Adrenal gland (tissue), 12 donors: ENCODE data around the gene EFNA5. TPM values are rescaled to one million over a fixed set of nuclear protein-coding genes. Genes with fewer than 3 reads are reported as not detected.

Source experiments
- DNase-seq, 7 donors: peaks; one replicate each; pipeline ENCODE4 v3.0.0-alpha.2; 2019 to 2020
- H3K27ac ChIP-seq, 5 donors: fragments of 200-600 bp; sonication (generic) in 4 of 5; 1 replicate in 3 of 5; 2 replicates in 2 of 5; pipeline versions ENCODE4 v1.5.1 to v1.8.0; 2016 to 2020; ENCODE audit warnings: mild to moderate bottlenecking in 1 of 5
- H3K27me3 ChIP-seq: fragments of 200-600 bp; 2 replicates; pipeline ENCODE4 v1.8.0; 2021
- H3K36me3 ChIP-seq, 2 donors: fragments of 200-600 bp; replicated peaks in 1 of 2; 1 replicate in 1 of 2; 2 replicates in 1 of 2; pipeline versions ENCODE4 v1.5.1 to v1.8.0; 2018 to 2022
- H3K4me1 ChIP-seq, 2 donors: fragments of 200-600 bp; replicated peaks in 1 of 2; 1 replicate in 1 of 2; 2 replicates in 1 of 2; pipeline versions ENCODE4 v1.5.1 to v1.8.0; 2018 to 2021
- H3K4me3 ChIP-seq, 4 donors: fragments of 200-600 bp; sonication (generic) in 3 of 4; one replicate each; pipeline ENCODE4 v1.5.1; 2016 to 2018
- H3K9me3 ChIP-seq, 3 donors: fragments of 200-600 bp; sonication (generic) in 1 of 3; replicated peaks in 1 of 3; 1 replicate in 2 of 3; 2 replicates in 1 of 3; pipeline versions ENCODE4 v1.5.1 to v1.8.0; 2016 to 2021
- POLR2A ChIP-seq, 2 donors: fragments of 450-650 bp; IDR thresholded peaks; one replicate each; pipeline ENCODE4 v1.6.1; 2017; ENCODE audit warnings: antibody characterized with exemption in 2 of 2, mild to moderate bottlenecking in 2 of 2, moderate library complexity in 1 of 2
- WGBS, 4 donors: extraction: QIAGEN DNeasy Blood & Tissue Kit in 2 of 4; methylation state at CpG; one replicate each; pipeline versions ENCODE4 v1.1.5 to v1.1.7; 2013 to 2017; 5-methylcytosine and 5-hydroxymethylcytosine counted together
- intact Hi-C, 2 donors: fragments of 100-400 bp; cut with DNase I; formaldehyde crosslinking; loops; one replicate each; pipeline versions ENCODE4 v1.14.1 to v1.15.0; 2022 to 2023
- polyA plus RNA-seq, 3 donors: library from polyadenylated mRNA; stranded (reverse); fragments of 200-250 nt in 2 of 3; fragments of 350-450 nt in 1 of 3; fragmentation: Illumina TruSeq in 1 of 3; extraction: RNeasy Lipid Tissue Mini Kit (QIAGEN cat#74804) in 1 of 3; gene quantifications; one replicate each; pipeline ENCODE4 v1.2.3, GENCODE V29; 2013 to 2014
- total RNA-seq, 9 donors: library from RNA; depleted of rRNA in 4 of 9; stranded (reverse); fragments of >200 nt in 4 of 9; fragments of 120-200 nt in 1 of 9; fragmentation: NEBNext Ultra II Directional in 1 of 9; extraction: Animal tissue kit (Norgen Biotek cat#: 25700) in 1 of 9; gene quantifications; one replicate each; pipeline versions ENCODE4 v1.1.0 to v1.2.4, GENCODE V29; 2013 to 2023
- TF ChIP-seq, protein P1 (sequence below), 6 experiments: fragments of 450-650 bp in 4 of 6; fragments of 200-600 bp in 2 of 6; sonication (generic) in 1 of 6; IDR thresholded peaks; 1 replicate in 5 of 6; 2 replicates in 1 of 6; pipeline versions ENCODE4 v1.5.1 to v1.8.0; 2016 to 2021; ENCODE audit warnings: antibody characterized with exemption in 6 of 6, mild to moderate bottlenecking in 2 of 6, moderate library complexity in 1 of 6
- donor health status: healthy with polysubstance abuse.
- donor health status: Bipolar disorder and iron deficiency.
- donor health status: DM: yes; HTN: yes; CAD: no.
- donor health status: DM: no; HTN: no; CAD: no.
- donor health status: DM: no; HTN: no; CAD: no.
- donor health status: DM: yes; HTN: yes; CAD: no.

EFNA5 gene
- total and polyA plus RNA-seq, 12 donors: 0.06 to 11.8 (median 1.6) TPM

DNA sequence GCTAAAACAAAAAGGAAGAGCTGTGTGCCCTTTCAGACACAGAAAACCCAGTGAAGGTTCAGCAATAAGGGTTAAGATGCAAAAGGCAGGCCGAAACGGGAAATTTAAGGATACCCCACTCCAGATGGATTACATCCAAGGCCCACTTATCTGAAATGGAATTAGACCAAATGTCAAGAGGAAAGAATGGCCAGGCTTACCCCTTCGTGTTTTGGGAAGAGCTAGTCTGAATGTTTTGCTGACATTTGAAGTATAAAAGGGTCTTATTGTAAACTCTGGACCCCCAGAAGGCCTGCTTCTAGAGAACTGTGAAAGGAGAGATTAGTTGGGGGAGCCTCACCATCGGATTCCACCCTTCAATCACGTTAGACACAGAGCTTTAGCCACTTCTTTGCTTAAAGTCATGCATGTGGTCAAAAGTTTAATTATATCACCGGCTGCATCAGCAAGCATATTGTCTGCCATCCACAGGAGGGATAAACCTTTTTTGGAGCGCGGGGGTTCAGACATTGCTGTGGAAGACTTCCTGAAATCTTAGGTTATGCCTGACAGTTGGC lies 93.3 kb downstream of the EFNA5 start:
- H3K4me1 ChIP-seq: no peaks in the 10 kb centered on the region
- H3K9me3 ChIP-seq: no peaks in the 10 kb centered on the region
- no peak for TF ChIP-seq POLR2A (IDR thresholded peaks at IDR 0.05)
- TF ChIP-seq, protein P1, sequence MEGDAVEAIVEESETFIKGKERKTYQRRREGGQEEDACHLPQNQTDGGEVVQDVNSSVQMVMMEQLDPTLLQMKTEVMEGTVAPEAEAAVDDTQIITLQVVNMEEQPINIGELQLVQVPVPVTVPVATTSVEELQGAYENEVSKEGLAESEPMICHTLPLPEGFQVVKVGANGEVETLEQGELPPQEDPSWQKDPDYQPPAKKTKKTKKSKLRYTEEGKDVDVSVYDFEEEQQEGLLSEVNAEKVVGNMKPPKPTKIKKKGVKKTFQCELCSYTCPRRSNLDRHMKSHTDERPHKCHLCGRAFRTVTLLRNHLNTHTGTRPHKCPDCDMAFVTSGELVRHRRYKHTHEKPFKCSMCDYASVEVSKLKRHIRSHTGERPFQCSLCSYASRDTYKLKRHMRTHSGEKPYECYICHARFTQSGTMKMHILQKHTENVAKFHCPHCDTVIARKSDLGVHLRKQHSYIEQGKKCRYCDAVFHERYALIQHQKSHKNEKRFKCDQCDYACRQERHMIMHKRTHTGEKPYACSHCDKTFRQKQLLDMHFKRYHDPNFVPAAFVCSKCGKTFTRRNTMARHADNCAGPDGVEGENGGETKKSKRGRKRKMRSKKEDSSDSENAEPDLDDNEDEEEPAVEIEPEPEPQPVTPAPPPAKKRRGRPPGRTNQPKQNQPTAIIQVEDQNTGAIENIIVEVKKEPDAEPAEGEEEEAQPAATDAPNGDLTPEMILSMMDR (IDR thresholded peaks at IDR 0.05): no peak
- H3K27me3 ChIP-seq: no peaks in the 10 kb centered on the region
- H3K27ac ChIP-seq: no peak overlapping the region
- WGBS, 4 donors: 72 to 86% (median 83%) methylated on average over 8 of the region's 8 CpGs
- no peaks in the 10 kb centered on the region for H3K36me3 ChIP-seq
- intact Hi-C loops: no loop called here
- DNase-seq: no peak
- H3K4me3 ChIP-seq: no peak overlapping the region

DNA sequence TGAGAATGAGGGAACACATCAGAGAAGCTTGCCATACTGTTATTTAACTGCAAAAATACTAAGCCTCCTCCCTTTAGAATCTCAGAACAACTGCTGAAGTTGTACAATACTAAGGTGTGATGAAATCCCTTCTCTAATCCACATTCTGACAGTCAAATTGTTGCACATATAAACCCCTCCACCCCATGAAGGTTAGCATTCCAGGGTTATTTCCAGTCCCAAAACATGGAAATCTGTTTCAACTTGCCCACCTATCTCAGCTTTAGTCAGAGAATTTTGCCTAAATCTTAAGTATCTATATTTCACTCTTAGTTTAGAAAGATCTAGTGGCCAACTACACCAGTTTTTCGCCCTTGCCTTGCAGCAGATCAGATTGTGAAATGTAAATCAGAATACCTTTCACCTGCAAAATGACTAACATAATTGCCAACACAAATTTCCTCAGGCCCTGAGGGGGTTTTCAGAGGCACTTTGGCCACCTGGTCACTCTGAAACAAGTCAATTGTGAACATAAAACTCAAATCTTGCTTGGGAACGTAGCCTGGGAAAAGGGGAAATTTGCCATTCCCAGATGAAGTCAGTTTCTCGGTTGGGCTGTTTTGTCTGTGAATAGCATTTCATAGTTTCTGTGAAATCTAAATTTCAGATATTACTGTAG lies 93.9 kb downstream of the EFNA5 start:
- Histone ChIP-seq H3K4me3 (no peak overlapping the region), H3K27me3 (no peaks in the 10 kb centered on the region), H3K4me1 (no peaks in the 10 kb centered on the region), H3K27ac (no peak overlapping the region), H3K36me3 (no peaks in the 10 kb centered on the region), H3K9me3 (no peaks in the 10 kb centered on the region)
- intact Hi-C loops: no loop called here
- WGBS, 4 donors: 79 to 95% (median 87%) methylated on average over 3 of the region's 3 CpGs
- DNase-seq: no peak
- TF ChIP-seq, protein P1 (IDR thresholded peaks at IDR 0.05): no peak
- no peak for TF ChIP-seq POLR2A (IDR thresholded peaks at IDR 0.05)

DNA sequence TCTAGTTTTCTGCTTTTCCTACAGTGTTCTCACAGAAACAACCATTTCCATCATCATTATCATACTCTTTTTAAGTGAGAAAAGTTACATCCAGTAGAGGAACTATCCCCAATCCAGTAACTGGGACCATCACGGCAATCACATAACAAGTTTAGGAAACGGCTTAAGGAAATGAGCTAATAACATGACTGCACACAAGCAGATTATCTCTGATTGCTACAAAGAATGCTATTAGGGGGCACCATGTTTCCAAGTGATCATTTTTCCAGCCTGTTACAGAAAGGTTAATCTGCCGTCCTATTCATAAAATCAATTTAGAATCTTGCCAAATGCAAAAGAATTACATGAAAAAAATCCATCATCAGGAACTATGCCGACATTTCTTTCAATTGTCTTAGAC lies 94.6 kb downstream of the EFNA5 start:
- intact Hi-C loops: no loop called here
- Histone ChIP-seq H3K4me3 (no peak overlapping the region), H3K36me3 (no peaks in the 10 kb centered on the region), H3K27ac (no peak overlapping the region), H3K27me3 (no peaks in the 10 kb centered on the region), H3K9me3 (no peaks in the 10 kb centered on the region), H3K4me1 (peaks cover 0 to 7% of the 10 kb centered on the region in 2 donors)
- WGBS, 4 donors: 77 to 89% (median 80%) methylated on average over 4 of the region's 4 CpGs
- no peak for DNase-seq
- TF ChIP-seq POLR2A (IDR thresholded peaks at IDR 0.05): no peak
- TF ChIP-seq, protein P1 (IDR thresholded peaks at IDR 0.05): no peak

DNA sequence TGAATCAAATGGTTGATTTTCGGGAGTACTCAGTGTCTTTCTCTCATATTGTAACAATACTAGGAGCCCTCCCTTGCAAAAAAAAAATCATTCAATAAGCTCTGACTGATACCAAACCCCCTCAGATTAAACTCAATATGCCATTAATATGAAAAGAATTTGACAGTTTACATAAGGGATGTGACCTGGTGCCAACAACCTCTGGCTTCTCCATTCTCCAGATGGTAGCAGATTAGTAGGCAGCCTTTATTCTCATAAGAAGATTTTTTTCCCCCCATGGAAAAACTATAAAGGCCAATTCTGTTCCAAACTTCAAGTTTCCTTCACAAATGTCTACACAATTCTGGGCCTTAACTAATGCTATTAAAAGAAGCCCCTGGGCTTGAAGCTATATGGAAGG lies 96.5 kb downstream of the EFNA5 start:
- 85 to 92% (median 87%) methylated on average over 1 of the region's 1 CpG for WGBS, 4 donors
- H3K4me1 ChIP-seq: peaks cover 0 to 7% of the 10 kb centered on the region in 2 donors
- intact Hi-C loops: no loop called here
- no peak for DNase-seq
- no peak overlapping the region for H3K4me3 ChIP-seq
- no peaks in the 10 kb centered on the region for H3K27me3 ChIP-seq
- H3K9me3 ChIP-seq: no peaks in the 10 kb centered on the region
- H3K27ac ChIP-seq: no peak overlapping the region
- TF ChIP-seq, protein P1 (IDR thresholded peaks at IDR 0.05): no peak
- no peak for TF ChIP-seq POLR2A (IDR thresholded peaks at IDR 0.05)
- H3K36me3 ChIP-seq: no peaks in the 10 kb centered on the region
